T47D (cell line): ENCODE results near the gene MPIG6B.

Experiments
- DNase-seq, 2 experiments: peaks; one replicate each; pipeline versions ENCODE4 v3.0.0 to v3.0.0-alpha.2; 2011 to 2012; ENCODE audit warnings: low read depth in 1 of 2, low spot score in 1 of 2
- JUND ChIP-seq: IDR thresholded peaks from 2 replicates; pipeline ENCODE4 v1.6.1; 2012; ENCODE audit warnings: low read depth
- in situ Hi-C: cut with HindIII; loops from 2 replicates; pipeline ENCODE4 v1.10.0; 2016; ENCODE audit warnings: low sequenced_read_pairs, low pct_unique_long_range_greater_than_20kb

The MPIG6B gene

GRCh38 chr6:31762878-31763618 lies 39.9 kb downstream of the MPIG6B start:
- in situ Hi-C loops, result no loop called here
- TF ChIP-seq JUND, result no peak
- DNase-seq, result no peak

- peak; percentile 55 to 84 for DNase-seq
- in situ Hi-C loops, result no loop called here
Measured at GRCh38 chr6:31763619-31763940, 40.4 kb downstream of the MPIG6B start.

GRCh38 chr6:31764198-31764597 lies 41.0 kb downstream of the MPIG6B start:
- DNase-seq, result no peak
- in situ Hi-C loops, result no loop called here
- TF ChIP-seq JUND, result no peak

More at GRCh38 chr6:31763619-31763940, 40.4 kb downstream of the MPIG6B start:
- no peak for TF ChIP-seq JUND

GRCh38 chr6:31765559-31765909 lies 42.4 kb downstream of the MPIG6B start:
- in situ Hi-C loops, result no loop called here
- no peak for DNase-seq
- TF ChIP-seq JUND, result no peak

- TF ChIP-seq JUND, result no peak
- in situ Hi-C loops, result no loop called here
- DNase-seq, result no peak
Measured at GRCh38 chr6:31765910-31766794, 43.0 kb downstream of the MPIG6B start.

- DNase-seq, result peak; percentile 46 to 52
- in situ Hi-C loops, result no loop called here
Measured at GRCh38 chr6:31767096-31767645, 44.0 kb downstream of the MPIG6B start.

GRCh38 chr6:31768363-31769257 lies 45.4 kb downstream of the MPIG6B start:
- TF ChIP-seq JUND, result no peak
- DNase-seq, result no peak
- in situ Hi-C loops, result no loop called here

More at GRCh38 chr6:31767096-31767645, 44.0 kb downstream of the MPIG6B start:
- TF ChIP-seq JUND, result no peak

- TF ChIP-seq JUND, result no peak
- in situ Hi-C loops, result no loop called here
- peak; percentile 85 to 89 for DNase-seq
Measured at GRCh38 chr6:31769684-31770371, 46.7 kb downstream of the MPIG6B start.

GRCh38 chr6:31770860-31771259 lies 47.7 kb downstream of the MPIG6B start:
- in situ Hi-C loops, result no loop called here
- TF ChIP-seq JUND, result no peak
- no peak for DNase-seq

GRCh38 chr6:31771992-31772358 lies 48.8 kb downstream of the MPIG6B start:
- no peak for TF ChIP-seq JUND
- no peak for DNase-seq
- in situ Hi-C loops, result no loop called here

- no peak for TF ChIP-seq JUND
- in situ Hi-C loops, result no loop called here
- peak; percentile 42 to 72 for DNase-seq
Measured at GRCh38 chr6:31775184-31775583, 52.0 kb downstream of the MPIG6B start.
